K562 (cell line): Measurements from ENCODE around the gene CPED1. TPM values are rescaled to one million over a fixed set of nuclear protein-coding genes. Genes with fewer than 3 reads are reported as not detected.

Experiments used
- CEBPB ChIP-seq: fragments of 450-650 bp; IDR thresholded peaks from 2 replicates; pipeline ENCODE4 v1.6.1; 2016; ENCODE audit warnings: missing genetic modification characterization, missing compliant biosample characterization
- CEBPG ChIP-seq, 3 experiments: fragments of 200-800 bp in 1 of 3; sonication (Bioruptor generic) in 1 of 3; sonication (generic) in 1 of 3; formaldehyde crosslinking in 1 of 3; IDR thresholded peaks in 2 of 3; conservative IDR thresholded peaks in 1 of 3; 2 replicates each; pipeline versions ENCODE4 v1.6.1 to v1.8.0; 2016 to 2022; ENCODE audit warnings: missing compliant biosample characterization in 2 of 3, missing genetic modification characterization in 2 of 3, mild to moderate bottlenecking in 1 of 3, missing genetic modification reagents in 1 of 3
- CXXC5 ChIP-seq: fragments of 250-450 bp; sonication (Bioruptor Pico); IDR thresholded peaks from 2 replicates; pipeline ENCODE4 v1.8.0; 2022; ENCODE audit warnings: inconsistent platforms, mild to moderate bottlenecking, moderate library complexity
- FOXP1 ChIP-seq: sonication (generic); formaldehyde crosslinking; IDR thresholded peaks from 2 replicates; pipeline ENCODE4 v1.8.0; 2022; ENCODE audit warnings: mild to moderate bottlenecking, missing genetic modification reagents
- HDAC8 ChIP-seq: fragments of 450-650 bp; IDR thresholded peaks from 2 replicates; pipeline ENCODE4 v1.6.1; 2016; ENCODE audit warnings: mild to moderate bottlenecking, missing genetic modification characterization, moderate library complexity, missing compliant biosample characterization
- HEY1 ChIP-seq: fragments of 250-450 bp; sonication (Bioruptor Pico); IDR thresholded peaks from 2 replicates; pipeline ENCODE4 v1.5.0; 2020; ENCODE audit warnings: mild to moderate bottlenecking, moderate library complexity, borderline replicate concordance
- KDM1A ChIP-seq, 2 experiments: fragments of 450-650 bp; IDR thresholded peaks; 2 replicates each; pipeline ENCODE4 v1.6.1; 2016; ENCODE audit warnings: mild to moderate bottlenecking in 2 of 2
- LARP7 ChIP-seq: fragments of 450-650 bp; IDR thresholded peaks from 2 replicates; pipeline ENCODE4 v1.6.1; 2016
- MAFF ChIP-seq: IDR thresholded peaks from 2 replicates; pipeline ENCODE4 v1.6.1; 2012; ENCODE audit warnings: low read length, improper control_type of control experiment
- NBN ChIP-seq: fragments of 450-650 bp; IDR thresholded peaks from 2 replicates; pipeline ENCODE4 v1.6.1; 2016; ENCODE audit warnings: low read depth, mild to moderate bottlenecking
- NR4A1 ChIP-seq, 2 experiments: fragments of 250-450 bp in 1 of 2; fragments of 450-650 bp in 1 of 2; sonication (Bioruptor Pico) in 1 of 2; IDR thresholded peaks; 2 replicates each; pipeline versions ENCODE4 v1.4.0 to v1.6.1; 2016 to 2020; ENCODE audit warnings: mild to moderate bottlenecking in 2 of 2, missing compliant biosample characterization in 1 of 2, missing genetic modification characterization in 1 of 2, moderate library complexity in 1 of 2
- POLR2AphosphoS5 ChIP-seq: IDR thresholded peaks from 2 replicates; pipeline ENCODE4 v1.6.1; 2011; ENCODE audit warnings: mild to moderate bottlenecking, low read depth, low read length, moderate library complexity; ENCODE audit not compliant: control insufficient read depth, insufficient read depth
- SOX6 ChIP-seq: fragments of 450-650 bp; IDR thresholded peaks from 2 replicates; pipeline ENCODE4 v1.6.1; 2014; ENCODE audit warnings: mild to moderate bottlenecking
- TEAD1 ChIP-seq, 2 experiments: fragments of 450-650 bp in 1 of 2; sonication (generic) in 1 of 2; formaldehyde crosslinking; IDR thresholded peaks; 2 replicates each; pipeline versions ENCODE4 v1.4.0 to v1.8.0; 2020 to 2022; ENCODE audit warnings: mild to moderate bottlenecking in 2 of 2, missing genetic modification reagents in 1 of 2
- ZEB2 ChIP-seq: fragments of 450-650 bp; IDR thresholded peaks from 2 replicates; pipeline ENCODE4 v1.6.1; 2016
- ZNF174 ChIP-seq: fragments of 250-450 bp; sonication (Bioruptor Pico); IDR thresholded peaks from 2 replicates; pipeline ENCODE4 v1.4.0; 2020; ENCODE audit warnings: mild to moderate bottlenecking
- ZNF668 ChIP-seq: fragments of 250-450 bp; sonication (Bioruptor Pico); IDR thresholded peaks from 2 replicates; pipeline ENCODE4 v1.8.0; 2022; ENCODE audit warnings: mild to moderate bottlenecking, inconsistent platforms
- ZNF766 ChIP-seq: fragments of 200-800 bp; sonication (Bioruptor generic); conservative IDR thresholded peaks from 2 replicates; pipeline ENCODE4 v1.6.1; 2016; ENCODE audit warnings: missing genetic modification characterization, missing compliant biosample characterization
- polyA plus RNA-seq, 8 experiments: library from polyadenylated mRNA; depleted of rRNA in 4 of 8; stranded (reverse) in 5 of 8; unstranded in 3 of 8; fragments of >200 nt; fragmentation: Nextera tagmentation in 2 of 8; fragmentation: Illumina TruSeq in 1 of 8; extraction: Ambion mirVana in 2 of 8; extraction: Trizol in 1 of 8; gene quantifications; 2 replicates each; pipeline versions ENCODE4 v1.2.1 to v1.2.3, GENCODE V29; 2011 to 2014; ENCODE audit warnings: inconsistent platforms in 1 of 8, missing spikeins in 1 of 8
- total RNA-seq, 7 experiments: library from RNA; depleted of rRNA in 6 of 7; stranded (reverse); fragments of >200 nt in 6 of 7; fragmentation: Illumina TruSeq in 2 of 7; extraction: Trizol in 2 of 7; gene quantifications; 2 replicates each; pipeline versions ENCODE4 v1.2.1 to v1.2.3, GENCODE V29; 2011 to 2021; ENCODE audit warnings: low replicate concordance in 1 of 7
- TF ChIP-seq, protein P1 (sequence below): fragments of 250-450 bp; sonication (Bioruptor Pico); IDR thresholded peaks from 2 replicates; pipeline ENCODE4 v1.8.0; 2021; ENCODE audit warnings: moderate library complexity, mild to moderate bottlenecking, inconsistent platforms
- TF ChIP-seq, protein P2 (sequence below), 2 experiments: fragments of 450-650 bp in 1 of 2; sonication (generic) in 1 of 2; formaldehyde crosslinking in 1 of 2; IDR thresholded peaks in 1 of 2; conservative IDR thresholded peaks in 1 of 2; 2 replicates each; pipeline versions ENCODE4 v1.6.1 to v1.8.1; 2016 to 2023; ENCODE audit warnings: mild to moderate bottlenecking in 2 of 2, moderate library complexity in 2 of 2, inconsistent platforms in 1 of 2, missing genetic modification reagents in 1 of 2
- TF ChIP-seq, protein P3 (sequence below): fragments of 450-650 bp; formaldehyde crosslinking; IDR thresholded peaks from 2 replicates; pipeline ENCODE4 v1.4.0; 2022; ENCODE audit warnings: missing genetic modification characterization

Gene CPED1
- total and polyA plus RNA-seq, 9 of the 15 experiments (the other 6 are each of a cell fraction or from before 2014, with no cell fraction given): 195 to 393 (median 290) TPM

DNA sequence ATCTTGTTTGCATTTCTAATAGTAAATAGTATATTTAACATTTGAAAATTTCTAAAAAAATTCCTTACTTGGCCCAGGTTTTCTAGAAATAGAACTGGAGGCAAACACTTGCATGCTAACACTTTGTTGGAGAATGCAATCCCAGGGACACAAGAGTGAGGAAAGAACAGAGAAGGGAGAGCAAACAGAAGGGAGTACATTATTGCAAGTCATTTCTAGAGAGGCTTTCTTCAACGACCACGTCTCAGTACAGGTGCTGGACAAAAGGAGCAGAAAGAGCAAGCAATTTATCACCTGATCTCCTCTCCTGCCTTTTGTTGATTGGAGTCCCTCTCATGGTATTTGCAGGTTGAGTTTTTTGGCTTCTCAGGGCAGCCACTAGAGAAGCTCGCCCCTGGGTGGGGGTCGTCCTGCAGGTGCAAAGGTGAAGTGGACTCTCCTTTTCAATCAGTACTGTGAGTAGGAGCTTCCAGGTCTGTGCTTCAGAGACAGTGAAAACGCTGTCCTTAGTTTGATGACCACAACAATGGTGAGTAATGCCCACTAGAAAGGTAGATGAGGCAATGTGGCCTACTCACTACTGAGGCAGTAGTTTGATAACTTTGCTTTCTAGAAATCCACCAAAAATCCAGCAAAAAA, 5.2 kb downstream of the CPED1 start (continued):
- TF ChIP-seq, protein P1, sequence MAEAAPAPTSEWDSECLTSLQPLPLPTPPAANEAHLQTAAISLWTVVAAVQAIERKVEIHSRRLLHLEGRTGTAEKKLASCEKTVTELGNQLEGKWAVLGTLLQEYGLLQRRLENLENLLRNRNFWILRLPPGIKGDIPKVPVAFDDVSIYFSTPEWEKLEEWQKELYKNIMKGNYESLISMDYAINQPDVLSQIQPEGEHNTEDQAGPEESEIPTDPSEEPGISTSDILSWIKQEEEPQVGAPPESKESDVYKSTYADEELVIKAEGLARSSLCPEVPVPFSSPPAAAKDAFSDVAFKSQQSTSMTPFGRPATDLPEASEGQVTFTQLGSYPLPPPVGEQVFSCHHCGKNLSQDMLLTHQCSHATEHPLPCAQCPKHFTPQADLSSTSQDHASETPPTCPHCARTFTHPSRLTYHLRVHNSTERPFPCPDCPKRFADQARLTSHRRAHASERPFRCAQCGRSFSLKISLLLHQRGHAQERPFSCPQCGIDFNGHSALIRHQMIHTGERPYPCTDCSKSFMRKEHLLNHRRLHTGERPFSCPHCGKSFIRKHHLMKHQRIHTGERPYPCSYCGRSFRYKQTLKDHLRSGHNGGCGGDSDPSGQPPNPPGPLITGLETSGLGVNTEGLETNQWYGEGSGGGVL (CRISPR knock-in tag): no peak
- TF ChIP-seq SOX6: peak; percentile 93
- peak; percentile 38; the same call in 1 of the 2 replicates for TF ChIP-seq CXXC5
- peak; percentile 38; the same call in 1 of the 2 replicates for TF ChIP-seq MAFF
- peak; percentile 70 for TF ChIP-seq CEBPB (tag)
- no peak for TF ChIP-seq HDAC8 (tag)
- TF ChIP-seq ZNF668 (CRISPR knock-in tag): no peak
- 0 out of 2 replicates have a peak, but pooled peaks have one; percentile 16 for TF ChIP-seq HEY1
- peak in 1 of 2 experiments; percentile 9; a peak in 1 of 4 replicates for TF ChIP-seq KDM1A (IDR thresholded peaks at IDR 0.05)
- TF ChIP-seq NBN: 0 out of 2 replicates have a peak, but pooled peaks have one; percentile 9
- TF ChIP-seq NR4A1 (CRISPR knock-in tag; IDR thresholded peaks at IDR 0.05): no peak
- 0 out of 2 replicates have a peak, but pooled peaks have one; percentile 12 for TF ChIP-seq NR4A1 (tag; IDR thresholded peaks at IDR 0.05)
- TF ChIP-seq CEBPG (CRISPR knock-in tag; IDR thresholded peaks at IDR 0.05): peak; percentile 50; the same call in 1 of the 2 replicates
- TF ChIP-seq CEBPG (tag; conservative IDR thresholded peaks at IDR 0.05 in 1 of 2, IDR thresholded peaks at IDR 0.05 in 1 of 2): peak; percentile 62 to 83; a peak in 3 of 4 replicates
- TF ChIP-seq ZNF766 (CRISPR knock-in tag): peak; percentile 71
- TF ChIP-seq FOXP1: no peak
- TF ChIP-seq ZNF174 (CRISPR knock-in tag): 0 out of 2 replicates have a peak, but pooled peaks have one; percentile 78
- TF ChIP-seq ZEB2: peak; percentile 90; the same call in 1 of the 2 replicates
- peak; percentile 30; the same call in 1 of the 2 replicates for TF ChIP-seq POLR2AphosphoS5
- TF ChIP-seq, protein P2, sequence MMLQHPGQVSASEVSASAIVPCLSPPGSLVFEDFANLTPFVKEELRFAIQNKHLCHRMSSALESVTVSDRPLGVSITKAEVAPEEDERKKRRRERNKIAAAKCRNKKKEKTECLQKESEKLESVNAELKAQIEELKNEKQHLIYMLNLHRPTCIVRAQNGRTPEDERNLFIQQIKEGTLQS (IDR thresholded peaks at IDR 0.05): peak; percentile 83
- TF ChIP-seq, protein P2 (CRISPR knock-in tag; conservative IDR thresholded peaks at IDR 0.05): no peak
- TF ChIP-seq, protein P3, sequence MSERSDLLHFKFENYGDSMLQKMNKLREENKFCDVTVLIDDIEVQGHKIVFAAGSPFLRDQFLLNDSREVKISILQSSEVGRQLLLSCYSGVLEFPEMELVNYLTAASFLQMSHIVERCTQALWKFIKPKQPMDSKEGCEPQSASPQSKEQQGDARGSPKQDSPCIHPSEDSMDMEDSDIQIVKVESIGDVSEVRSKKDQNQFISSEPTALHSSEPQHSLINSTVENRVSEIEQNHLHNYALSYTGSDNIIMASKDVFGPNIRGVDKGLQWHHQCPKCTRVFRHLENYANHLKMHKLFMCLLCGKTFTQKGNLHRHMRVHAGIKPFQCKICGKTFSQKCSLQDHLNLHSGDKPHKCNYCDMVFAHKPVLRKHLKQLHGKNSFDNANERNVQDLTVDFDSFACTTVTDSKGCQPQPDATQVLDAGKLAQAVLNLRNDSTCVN: no peak
- TF ChIP-seq LARP7: 0 out of 2 replicates have a peak, but pooled peaks have one; percentile 55
- TF ChIP-seq TEAD1 (CRISPR knock-in tag; IDR thresholded peaks at IDR 0.05): peak in 1 of 2 experiments; percentile 28; a peak in 1 of 4 replicates
